Omental fat pad (tissue), 4 donors: ENCODE data around the gene NFE2L2. TPM values are rescaled to one million over a fixed set of nuclear protein-coding genes. Genes with fewer than 3 reads are reported as not detected.
"Not testable (repeated sequence)": the region's sequence is repeated elsewhere in the genome, so short reads cannot be mapped to it uniquely, and the experiment has no call there.

Experiments
- ATAC-seq: fragments of 150-250 bp; one replicate; pipeline ENCODE4 v1.9.1; 2016; ENCODE audit warnings: mild to moderate bottlenecking, moderate library complexity; ENCODE audit not compliant: low FRiP score
- DNase-seq: peaks from one replicate; pipeline ENCODE4 v3.0.0-alpha.2; 2019; ENCODE audit warnings: low spot score
- CTCF ChIP-seq, 3 donors: fragments of 450-650 bp; IDR thresholded peaks; one replicate each; pipeline ENCODE4 v1.5.1; 2016 to 2017; ENCODE audit warnings: antibody characterized with exemption in 3 of 3, mild to moderate bottlenecking in 3 of 3, moderate library complexity in 2 of 3
- total RNA-seq, 4 donors: library from RNA; depleted of rRNA; stranded (reverse); fragments of >200 nt; gene quantifications; one replicate each; pipeline ENCODE4 v1.1.0, GENCODE V29; 2016

Gene NFE2L2
- total RNA-seq, 4 donors from 2014 or later: 88.5 to 140 (median 106) TPM

- DNase-seq: no peak
- no peak for ATAC-seq
- no peak for TF ChIP-seq CTCF (IDR thresholded peaks at IDR 0.05)
Observed at GRCh38 chr2:177211169-177211568, 53.4 kb downstream of the NFE2L2 start.

- DNase-seq (no peak), ATAC-seq (no peak)
- TF ChIP-seq CTCF (IDR thresholded peaks at IDR 0.05): no peak
Observed at GRCh38 chr2:177207101-177207500, 57.4 kb downstream of the NFE2L2 start.

DNA sequence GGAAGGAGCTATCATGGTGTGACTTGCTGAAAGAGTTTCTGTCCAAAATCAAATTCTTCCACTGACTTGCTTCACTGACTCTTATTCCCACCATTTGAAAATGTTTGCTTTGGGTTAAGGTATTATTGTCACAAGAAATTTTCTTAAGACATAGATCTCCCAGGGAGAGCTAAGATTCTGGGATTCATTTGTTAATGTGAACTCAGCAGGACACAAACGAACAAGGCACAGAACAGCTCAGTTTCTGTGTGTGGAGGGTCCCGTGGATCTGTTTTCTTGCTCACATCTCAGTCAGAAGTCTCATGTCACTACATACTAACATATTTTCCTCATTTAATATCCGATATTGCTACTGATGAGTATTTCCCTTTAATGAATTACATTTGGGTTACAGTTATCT lies 60.1 kb downstream of the NFE2L2 start:
- no peak for DNase-seq
- no peak for TF ChIP-seq CTCF (IDR thresholded peaks at IDR 0.05)
- no peak for ATAC-seq

GRCh38 chr2:177201919-177202346 lies 62.6 kb downstream of the NFE2L2 start:
- no peak for ATAC-seq
- no peak for DNase-seq
- TF ChIP-seq CTCF (IDR thresholded peaks at IDR 0.05): no peak

- ATAC-seq, DNase-seq: not testable (repeated sequence)
Observed at GRCh38 chr2:177200419-177200818, 64.1 kb downstream of the NFE2L2 start.

DNA sequence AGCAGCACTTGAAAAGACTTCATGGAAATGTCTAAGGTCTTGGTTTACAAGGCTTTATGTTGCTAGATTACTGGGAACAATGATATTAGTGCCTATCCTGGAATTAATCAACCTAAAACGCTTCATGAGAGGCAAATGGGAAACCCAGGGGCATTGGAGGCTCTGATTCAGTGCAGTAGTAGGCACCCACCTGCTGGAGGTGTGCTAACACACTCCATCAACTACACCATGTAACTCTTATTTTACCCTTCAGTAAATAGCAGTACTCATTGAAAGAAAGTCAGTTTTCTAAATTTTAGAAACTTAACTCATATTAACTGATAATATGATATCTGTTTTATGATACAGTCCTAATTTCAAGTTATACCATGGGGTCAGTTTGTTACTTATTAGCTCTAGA lies 69.3 kb downstream of the NFE2L2 start:
- DNase-seq (no peak), ATAC-seq (no peak)
- TF ChIP-seq CTCF (IDR thresholded peaks at IDR 0.05): no peak

GRCh38 chr2:177193240-177193639 lies 71.3 kb downstream of the NFE2L2 start:
- DNase-seq (no peak), ATAC-seq (no peak)
- no peak for TF ChIP-seq CTCF (IDR thresholded peaks at IDR 0.05)

DNA sequence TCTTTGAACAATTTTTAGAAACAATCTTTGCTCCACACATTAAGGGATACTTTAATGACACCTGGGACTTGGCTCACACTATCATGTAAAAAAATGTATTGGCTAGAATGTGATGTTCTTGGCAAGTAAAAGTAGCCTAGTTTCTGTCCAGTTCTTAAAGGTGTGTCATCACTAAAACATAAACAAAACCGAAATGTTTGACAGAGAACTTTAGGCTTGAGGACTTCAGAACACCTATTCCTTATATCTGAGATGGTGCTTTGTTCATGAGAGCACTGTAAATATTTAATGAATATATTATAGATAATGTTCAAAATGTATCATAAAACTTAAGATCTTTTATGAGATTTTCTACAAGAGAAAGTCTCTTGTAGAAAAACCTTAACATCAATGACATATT lies 71.7 kb downstream of the NFE2L2 start:
- no peak for TF ChIP-seq CTCF (IDR thresholded peaks at IDR 0.05)
- DNase-seq (no peak), ATAC-seq (no peak)
